HAP-1 (cell line): ENCODE data around the gene JPT2.
"Not testable (repeated sequence)": the region's sequence is repeated elsewhere in the genome, so short reads cannot be mapped to it uniquely, and the experiment has no call there.

Experiments used
- DNase-seq, 2 experiments: peaks; one replicate each; pipeline ENCODE4 v3.0.0-alpha.2; 2016 to 2020; ENCODE audit warnings: low spot score in 2 of 2
- H3K27me3 ChIP-seq: fragments of 250-450 bp; sonication (Bioruptor Pico); 2 replicates; pipeline ENCODE4 v1.5.1; 2020; ENCODE audit warnings: low read depth, mild to moderate bottlenecking, moderate library complexity
- H3K36me3 ChIP-seq: fragments of 250-450 bp; sonication (Bioruptor Pico); replicated peaks from 2 replicates; pipeline ENCODE4 v1.5.1; 2020; ENCODE audit warnings: mild to moderate bottlenecking
- H3K4me1 ChIP-seq: fragments of 250-450 bp; sonication (Bioruptor Pico); 2 replicates; pipeline ENCODE4 v1.5.1; 2020; ENCODE audit warnings: mild to moderate bottlenecking
- H3K4me3 ChIP-seq: fragments of 250-450 bp; sonication (Bioruptor Pico); 2 replicates; pipeline ENCODE4 v1.5.1; 2020; ENCODE audit warnings: mild to moderate bottlenecking, moderate library complexity
- H3K9me3 ChIP-seq: fragments of 250-450 bp; sonication (Bioruptor Pico); 2 replicates; pipeline ENCODE4 v1.5.1; 2020; ENCODE audit warnings: mild to moderate bottlenecking, moderate library complexity
- in situ Hi-C: fragments of 300-500 bp; cut with MboI; formaldehyde crosslinking; loops from 3 replicates; pipeline ENCODE4 v1.14.3; 2020; ENCODE audit warnings: low sequenced_read_pairs, inconsistent platforms, mixed read lengths

Gene JPT2

GRCh38 chr16:1696863-1697262, 18.8 kb downstream of the JPT2 start:
- Histone ChIP-seq H3K27me3 (no peaks in the 10 kb centered on the region), H3K9me3 (no peaks in the 10 kb centered on the region), H3K4me1 (no peaks in the 10 kb centered on the region), H3K4me3 (no peak overlapping the region), H3K36me3 (peaks cover 91% of the 10 kb centered on the region)
- in situ Hi-C loops, result no loop called here
- peak in 1 of 2 experiments; percentile 34 for DNase-seq

GRCh38 chr16:1698680-1699079, 20.6 kb downstream of the JPT2 start:
- Histone ChIP-seq H3K27me3 (no peaks in the 10 kb centered on the region), H3K9me3 (no peaks in the 10 kb centered on the region), H3K4me3 (no peak overlapping the region), H3K36me3 (peaks cover 82% of the 10 kb centered on the region), H3K4me1 (no peaks in the 10 kb centered on the region)
- no peak for DNase-seq
- in situ Hi-C loops, result no loop called here

- in situ Hi-C loops, result no loop called here
- H3K4me1 ChIP-seq, result peaks cover 5% of the 10 kb centered on the region; the same call in 1 of the 2 replicates
- peaks cover 69% of the 10 kb centered on the region for H3K36me3 ChIP-seq
- no peak for DNase-seq
- H3K27me3 ChIP-seq, result no peaks in the 10 kb centered on the region
- H3K4me3 ChIP-seq, result no peak overlapping the region
- no peaks in the 10 kb centered on the region for H3K9me3 ChIP-seq
These were observed 22.2 kb downstream of the JPT2 start for GRCh38 chr16:1700246-1700645.

- H3K27me3 ChIP-seq, result no peaks in the 10 kb centered on the region
- H3K4me3 ChIP-seq, result no peak overlapping the region
- H3K9me3 ChIP-seq, result no peaks in the 10 kb centered on the region
- H3K36me3 ChIP-seq, result peaks cover 59% of the 10 kb centered on the region
- in situ Hi-C loops, result no loop called here
- no peak for DNase-seq
- peaks cover 5% of the 10 kb centered on the region; the same call in 1 of the 2 replicates for H3K4me1 ChIP-seq
These were observed 23.3 kb downstream of the JPT2 start for GRCh38 chr16:1701216-1701878.

- H3K27me3 ChIP-seq, DNase-seq, H3K9me3 ChIP-seq: not testable (repeated sequence)
- in situ Hi-C loops, result loop anchor here (5.0 kb wide), 1 partner anchor 67 kb away; the partner anchor contains the start of genes EME2, MRPS34 and NME3
- Histone ChIP-seq H3K4me1 (peaks cover 10% of the 10 kb centered on the region), H3K36me3 (peaks cover 30% of the 10 kb centered on the region), H3K4me3 (peak overlapping the region; percentile 82)
These were observed 27.2 kb downstream of the JPT2 start for GRCh38 chr16:1705324-1705687.

- H3K36me3 ChIP-seq, result peaks cover 25% of the 10 kb centered on the region
- DNase-seq, result peak; percentile 81 to 91
- in situ Hi-C loops, result loop anchor here (5.0 kb wide), 1 partner anchor 66 kb away; the partner anchor contains the start of genes EME2, MRPS34 and NME3
These were observed 27.8 kb downstream of the JPT2 start, which contains the start of gene MAPK8IP3 for GRCh38 chr16:1705688-1706385. Gene MAPK8IP3, plus strand, starts transcription at chr16:1706195. Its CDS starts 145 bp downstream, at chr16:1706340.

GRCh38 chr16:1706386-1707192, 28.5 kb downstream of the JPT2 start:
- Histone ChIP-seq H3K27me3 (no peaks in the 10 kb centered on the region), H3K36me3 (peaks cover 17% of the 10 kb centered on the region), H3K4me3 (peak overlapping the region; percentile 82), H3K9me3 (no peaks in the 10 kb centered on the region), H3K4me1 (peaks cover 10% of the 10 kb centered on the region)
- DNase-seq, result peak; percentile 68 to 77
- in situ Hi-C loops, result loop anchor here (5.0 kb wide), 1 partner anchor 66 kb away; the partner anchor contains the start of genes EME2, MRPS34 and NME3

More at GRCh38 chr16:1705688-1706385, 27.8 kb downstream of the JPT2 start, which contains the start of gene MAPK8IP3:
- Histone ChIP-seq H3K27me3 (no peaks in the 10 kb centered on the region), H3K9me3 (no peaks in the 10 kb centered on the region), H3K4me1 (peaks cover 10% of the 10 kb centered on the region), H3K4me3 (peak within 1 kb of the TSS; percentile 82)

GRCh38 chr16:1707193-1707790, 29.2 kb downstream of the JPT2 start:
- Histone ChIP-seq H3K27me3 (no peaks in the 10 kb centered on the region), H3K36me3 (peaks cover 10% of the 10 kb centered on the region), H3K4me1 (peaks cover 10% of the 10 kb centered on the region), H3K4me3 (peak overlapping the region; percentile 82), H3K9me3 (no peaks in the 10 kb centered on the region)
- peak; percentile 9 to 51 for DNase-seq
- in situ Hi-C loops, result loop anchor here (5.0 kb wide), 1 partner anchor 65 kb away; the partner anchor contains the start of genes EME2, MRPS34 and NME3

- Histone ChIP-seq H3K27me3 (no peaks in the 10 kb centered on the region), H3K36me3 (0 out of 2 replicates have a peak, but pooled peaks cover 5% of the 10 kb centered on the region), H3K4me3 (no peak overlapping the region), H3K4me1 (peaks cover 10% of the 10 kb centered on the region), H3K9me3 (no peaks in the 10 kb centered on the region)
- in situ Hi-C loops, result loop anchor here (5.0 kb wide), 1 partner anchor 64 kb away; the partner anchor contains the start of genes EME2, MRPS34 and NME3
- DNase-seq, result no peak
These were observed 30.1 kb downstream of the JPT2 start for GRCh38 chr16:1708083-1708767.

- in situ Hi-C loops, result loop anchor here (5.0 kb wide), 1 partner anchor 64 kb away; the partner anchor contains the start of genes EME2, MRPS34 and NME3
- H3K4me1 ChIP-seq, result peaks cover 10% of the 10 kb centered on the region
- H3K27me3 ChIP-seq, result no peaks in the 10 kb centered on the region
- no peak for DNase-seq
- H3K4me3 ChIP-seq, result no peak overlapping the region
- H3K36me3 ChIP-seq, result 0 out of 2 replicates have a peak, but pooled peaks cover 5% of the 10 kb centered on the region
- no peaks in the 10 kb centered on the region for H3K9me3 ChIP-seq
These were observed 30.7 kb downstream of the JPT2 start for GRCh38 chr16:1708768-1709180.

- DNase-seq, result no peak
- Histone ChIP-seq H3K27me3 (no peaks in the 10 kb centered on the region), H3K4me1 (peaks cover 10% of the 10 kb centered on the region), H3K9me3 (no peaks in the 10 kb centered on the region), H3K4me3 (no peak overlapping the region), H3K36me3 (0 out of 2 replicates have a peak, but pooled peaks cover 5% of the 10 kb centered on the region)
- in situ Hi-C loops, result loop anchor here (5.0 kb wide), 1 partner anchor 63 kb away; the partner anchor contains the start of genes EME2, MRPS34 and NME3
These were observed 31.3 kb downstream of the JPT2 start for GRCh38 chr16:1709356-1709755.

GRCh38 chr16:1710811-1711507, 32.9 kb downstream of the JPT2 start:
- H3K9me3 ChIP-seq, result no peaks in the 10 kb centered on the region
- DNase-seq, result no peak
- no peak overlapping the region for H3K4me3 ChIP-seq
- H3K36me3 ChIP-seq, result 0 out of 2 replicates have a peak, but pooled peaks cover 5% of the 10 kb centered on the region
- H3K4me1 ChIP-seq, result peaks cover 6% of the 10 kb centered on the region
- in situ Hi-C loops, result no loop called here
- no peaks in the 10 kb centered on the region for H3K27me3 ChIP-seq
